Measurements from ENCODE around the gene PLXNA2. TPM values are rescaled to one million over a fixed set of nuclear protein-coding genes. Genes with fewer than 3 reads are reported as not detected.

Gene PLXNA2
- total and polyA plus RNA-seq, 2 donors (not counting 3 experiments of a cell fraction or from before 2014, with no cell fraction given), result 42.6 to 229 TPM

- Histone ChIP-seq H3K9me1 (replicated peaks; ENCODE audit: control insufficient read depth, extremely low read depth, insufficient read depth, low read length) (no peaks in the 10 kb centered on the region), H3K9me3 (replicated peaks; ENCODE audit: control insufficient read depth, insufficient read depth, low read length) (no peaks in the 10 kb centered on the region), H3K9ac (replicated peaks; ENCODE audit: extremely low read depth, insufficient read depth, low read length) (peak overlapping the region; percentile 74), H3K4me1 (ENCODE audit: control insufficient read depth, extremely low read depth, insufficient read depth, low read length) (peaks cover 89% of the 10 kb centered on the region), H2AFZ (ENCODE audit: low read depth, low read length) (no peak overlapping the region), H4K20me1 (replicated peaks; ENCODE audit: control insufficient read depth, extremely low read depth, insufficient read depth, low read length) (no peaks in the 10 kb centered on the region), H3K79me2 (ENCODE audit: control insufficient read depth, insufficient read depth, low read length) (peaks cover 58% of the 10 kb centered on the region), H3K36me3 (ENCODE audit: control insufficient read depth in 2 of 2, extremely low read depth in 1 of 2, insufficient read depth in 2 of 2, low read length in 2 of 2) (peaks cover 9% of the 10 kb centered on the region in 2 experiments), H3K27ac (ENCODE audit: insufficient read depth, low read depth, low read length) (peak overlapping the region; percentile 92), H3K4me2 (ENCODE audit: insufficient read depth, low read length) (peak overlapping the region; percentile 61), H3K27me3 (ENCODE audit: control insufficient read depth in 2 of 2, insufficient read depth in 2 of 2, low read length in 2 of 2) (no peaks in the 10 kb centered on the region), H3K4me3 (replicated peaks in 1 of 3; ENCODE audit: insufficient read depth in 1 of 3, low read depth in 1 of 3, low read length in 3 of 3) (peak overlapping the region in 1 of 3 experiments; percentile 0)
- TSS peak; percentile 37 for BruUV-seq (replicated peaks)
- FAIRE-seq, result peak; percentile 57
- CTCF ChIA-PET, result interaction anchor here (0.8 to 32.5 kb wide), 17 partner anchors 9 to 266 kb away, joined by 3 to 714 read pairs (median 5); partner anchors contain the start of gene PLXNA2
- TF ChIP-seq POLR2A (IDR thresholded peaks at IDR 0.05; ENCODE audit: low read depth, low read length), result peak; percentile 11
- TF ChIP-seq EZH2 (IDR thresholded peaks at IDR 0.05; ENCODE audit: borderline replicate concordance, low read depth, low read length, severe bottlenecking), result no peak
- TF ChIP-seq FOS (IDR thresholded peaks at IDR 0.05; ENCODE audit: borderline replicate concordance, insufficient read depth, low read length), result peak; percentile 53
- no peak for TF ChIP-seq MYC (IDR thresholded peaks at IDR 0.05; ENCODE audit: low read depth, low read length)
- no peak for TF ChIP-seq MAX (IDR thresholded peaks at IDR 0.05; ENCODE audit: insufficient read depth, insufficient read length)
- TF ChIP-seq JUN (IDR thresholded peaks at IDR 0.05; ENCODE audit: borderline replicate concordance, insufficient read depth, insufficient read length, low read depth), result peak; percentile 28
- peak; percentile 53 for TF ChIP-seq POLR2AphosphoS5 (IDR thresholded peaks at IDR 0.05; ENCODE audit: insufficient read depth, low read depth, low read length)
- no peak for TF ChIP-seq CTCF (IDR thresholded peaks at IDR 0.05; ENCODE audit: extremely low read depth in 1 of 2, insufficient read depth in 1 of 2, low read depth in 1 of 2, low read length in 2 of 2)
- peak; percentile 34 for TF ChIP-seq GATA2 (IDR thresholded peaks at IDR 0.05; ENCODE audit: insufficient read depth, insufficient read length, low read depth, low read length)
- intact Hi-C loops (cut with micrococcal nuclease), result loop anchor here (1.0 to 5.0 kb wide), 6 partner anchors 15 to 1619 kb away; partner anchors contain the start of gene PLXNA2
- dilution Hi-C loops (cut with MboI; ENCODE audit: extremely low pct_ligation_motif_present, low sequenced_read_pairs), result no loop called here
- POLR2A ChIA-PET, result interaction anchor here (1.0 to 1.6 kb wide), 4 partner anchors 16 to 32 kb away, joined by 4 to 8 read pairs (median 7); no protein-coding TSS in a partner anchor
- DNase-seq (ENCODE audit: low read depth, low spot score), result peak; percentile 89
Measured at GRCh38 chr1:208203848-208204609, 40.2 kb downstream of the PLXNA2 start.
